ENCODE data around the gene SLC6A18.

DNA sequence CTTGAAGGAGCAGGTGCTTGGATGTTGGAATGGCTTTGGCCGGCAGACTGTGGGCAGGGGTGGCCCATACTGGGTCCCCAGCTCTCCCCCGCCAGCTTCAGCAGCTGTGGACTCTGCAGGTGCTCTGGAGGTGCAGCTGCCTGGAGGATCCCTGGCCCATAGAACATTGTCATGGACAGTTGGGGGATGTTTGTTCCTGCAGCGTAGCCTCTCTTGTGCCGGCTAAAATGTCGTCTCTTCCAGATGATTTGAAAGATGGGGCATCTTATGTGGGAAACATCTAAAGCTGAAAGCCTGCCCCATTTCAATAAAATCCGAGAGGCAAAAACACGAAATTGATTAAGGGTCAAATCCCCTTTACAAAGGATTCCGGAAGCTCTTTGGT lies 37.2 kb upstream of the SLC6A18 start:
- no peak for TF ChIP-seq CTCF (conservative IDR thresholded peaks at IDR 0.05)
- no peak for TF ChIP-seq ZFX (IDR thresholded peaks at IDR 0.05)
